ENCODE data around the gene CRYBA2. TPM values are rescaled to one million over a fixed set of nuclear protein-coding genes. Genes with fewer than 3 reads are reported as not detected.

CRYBA2 gene
- total and polyA plus RNA-seq, 2 experiments from 2014 or later = not detected

DNA sequence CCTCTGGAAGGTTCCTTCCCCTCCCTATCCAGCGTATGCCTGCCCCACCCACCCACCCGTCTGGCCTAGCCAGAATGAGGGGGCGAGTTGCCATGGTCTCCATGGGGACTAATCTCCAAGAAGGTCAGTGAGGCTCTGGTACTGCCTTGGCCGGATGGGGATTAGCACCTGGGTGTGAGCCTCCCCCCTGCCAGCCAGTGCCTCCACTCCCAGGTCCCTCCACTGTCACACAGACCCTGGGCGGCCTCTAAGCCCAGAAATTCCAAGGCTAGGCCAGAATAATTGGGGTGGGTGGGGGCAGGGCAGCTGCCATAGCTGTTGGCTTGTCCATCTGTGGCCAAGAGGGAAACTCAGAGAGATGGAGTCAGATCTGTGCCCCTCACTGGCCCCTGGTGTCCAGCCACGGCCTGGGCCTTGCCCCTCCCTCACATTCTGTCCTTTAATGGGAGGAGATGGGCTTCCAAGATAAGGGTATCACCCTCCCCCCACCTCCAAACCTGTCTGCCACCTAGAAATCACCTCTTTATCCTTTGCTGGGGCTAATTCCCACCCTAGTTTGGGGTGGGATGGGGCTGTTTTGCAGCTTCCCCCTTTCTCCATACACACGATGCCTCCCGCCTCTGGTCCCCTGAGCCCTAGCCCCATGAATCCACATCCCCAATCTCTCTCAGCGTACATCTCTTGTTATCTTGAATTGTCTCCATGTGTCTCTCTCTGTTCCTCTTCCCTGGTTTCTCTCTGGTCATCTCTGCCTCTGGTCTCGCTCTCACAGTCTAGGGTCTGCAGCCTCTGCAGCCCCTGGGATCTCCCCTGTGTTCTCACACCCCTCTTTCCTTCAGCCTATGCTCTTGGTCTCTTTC is 6.0 kb upstream of the CRYBA2 start:
- DNase-seq (ENCODE audit: low spot score) = no peak
- Mint-ChIP-seq H3K4me3 (peak overlapping the region; percentile 46), H3K36me3 (ENCODE audit: low read depth) (no peaks in the 10 kb centered on the region; the same call in 2 of the 3 replicates), H3K9me3 (0 out of 3 replicates have a peak, but pooled peaks cover 2% of the 10 kb centered on the region), H3K27me3 (ENCODE audit: insufficient read depth, low read depth, poor library complexity) (peaks cover 97% of the 10 kb centered on the region), H3K4me1 (peaks cover 24% of the 10 kb centered on the region), H3K27ac (no peak overlapping the region)
- Histone ChIP-seq H4K20me1 (replicated peaks; ENCODE audit: insufficient read depth) (peaks cover 11% of the 10 kb centered on the region), H3F3A (replicated peaks; ENCODE audit: low read depth) (0 out of 2 replicates have a peak, but pooled peaks cover 6% of the 10 kb centered on the region), H2AFZ (peak overlapping the region; percentile 16; the same call in 1 of the 2 replicates), H3K4me3 (peak overlapping the region; percentile 72), H3K79me2 (replicated peaks; ENCODE audit: insufficient read depth) (no peaks in the 10 kb centered on the region), H3K4me1 (ENCODE audit: insufficient read depth) (peaks cover 39% of the 10 kb centered on the region), H3K27me3 (ENCODE audit: insufficient read depth) (peaks cover 100% of the 10 kb centered on the region), H3K9me2 (ENCODE audit: insufficient read depth) (no peaks in the 10 kb centered on the region), H3K4me2 (peak overlapping the region; percentile 90), H3K36me3 (ENCODE audit: insufficient read depth) (no peaks in the 10 kb centered on the region), H3K27ac (ENCODE audit: low read depth) (no peak overlapping the region)
- TF ChIP-seq EZH2phosphoT487 (IDR thresholded peaks at IDR 0.05; ENCODE audit: unreplicated experiment) (no peak), ZNF331 (CRISPR knock-in tag; IDR thresholded peaks at IDR 0.05; ENCODE audit: low read depth) (no peak), JUNB (IDR thresholded peaks at IDR 0.05; ENCODE audit: unreplicated experiment) (no peak), CREB1 (CRISPR knock-in tag; IDR thresholded peaks at IDR 0.05; ENCODE audit: low read depth) (no peak), ZNF114 (CRISPR knock-in tag; IDR thresholded peaks at IDR 0.05) (no peak), NANOG (IDR thresholded peaks at IDR 0.05; ENCODE audit: borderline replicate concordance) (no peak), CTCF (conservative IDR thresholded peaks at IDR 0.05; ENCODE audit: low read depth in 2 of 2) (no peak)
- ATAC-seq = no peak

- no peak overlapping the region for H3K4me3 ChIP-seq
- H4K20me1 ChIP-seq (replicated peaks; ENCODE audit: insufficient read depth) = peaks cover 7% of the 10 kb centered on the region; the same call in 1 of the 2 replicates
- Mint-ChIP-seq H3K9me3 (0 out of 3 replicates have a peak, but pooled peaks cover 2% of the 10 kb centered on the region), H3K4me1 (peaks cover 26% of the 10 kb centered on the region), H3K4me3 (no peak overlapping the region), H3K36me3 (ENCODE audit: low read depth) (no peaks in the 10 kb centered on the region; the same call in 2 of the 3 replicates), H3K27ac (no peak overlapping the region), H3K27me3 (ENCODE audit: insufficient read depth, low read depth, poor library complexity) (peaks cover 97% of the 10 kb centered on the region)
- no peaks in the 10 kb centered on the region for H3K36me3 ChIP-seq (ENCODE audit: insufficient read depth)
- no peaks in the 10 kb centered on the region for H3K79me2 ChIP-seq (replicated peaks; ENCODE audit: insufficient read depth)
- H2AFZ ChIP-seq = no peak overlapping the region
- H3K4me1 ChIP-seq (ENCODE audit: insufficient read depth) = peaks cover 46% of the 10 kb centered on the region
- H3K27ac ChIP-seq (ENCODE audit: low read depth) = no peak overlapping the region
- no peak for DNase-seq (ENCODE audit: low spot score)
- H3K4me2 ChIP-seq = 0 out of 2 replicates have a peak overlapping the region, but pooled peaks have one; percentile 60
- ATAC-seq = no peak
- H3K27me3 ChIP-seq (ENCODE audit: insufficient read depth) = peaks cover 100% of the 10 kb centered on the region
- H3F3A ChIP-seq (replicated peaks; ENCODE audit: low read depth) = 0 out of 2 replicates have a peak, but pooled peaks cover 11% of the 10 kb centered on the region
- no peak for TF ChIP-seq CREB1 (CRISPR knock-in tag; IDR thresholded peaks at IDR 0.05; ENCODE audit: low read depth)
- TF ChIP-seq EZH2 (IDR thresholded peaks at IDR 0.05; ENCODE audit: low read depth, unreplicated experiment) = peak; percentile 72
- no peaks in the 10 kb centered on the region for H3K9me2 ChIP-seq (ENCODE audit: insufficient read depth)
These were observed 5.3 kb upstream of the CRYBA2 start for GRCh38 chr2:218998414-218999002.
